ENCODE measurements around the gene TTC3.
A peak's percentile ranks its signal among the peaks of the same experiment; 100 is the strongest.
"Not testable (repeated sequence)": the region's sequence is repeated elsewhere in the genome, so short reads cannot be mapped to it uniquely, and the experiment has no call there.

The TTC3 gene
- total RNA-seq = 209 to 223 reads per million in 2 donors

- DNase-seq = peak; percentile 94 to 97 (median 96)
Measured at GRCh38 chr21:37072988-37073416, at the start of gene TTC3, which contains the start of gene PIGP. TSS of gene TTC3 (plus strand) at chr21:37073254. CDS start at chr21:37087258, 14,004 bp downstream. TSS of gene PIGP (minus strand) at chr21:37073071. CDS start at chr21:37072515, 556 bp downstream.

- no peak for DNase-seq
Measured at GRCh38 chr21:37026499-37026898, 46.6 kb upstream of the TTC3 start.

GRCh38 chr21:37028570-37028969, 44.5 kb upstream of the TTC3 start:
- no peak for DNase-seq

GRCh38 chr21:37030864-37031263, 42.2 kb upstream of the TTC3 start:
- DNase-seq = no peak

GRCh38 chr21:37032293-37032692, 40.8 kb upstream of the TTC3 start:
- DNase-seq = no peak

- no peak for DNase-seq
Measured at GRCh38 chr21:37032877-37033471, 40.1 kb upstream of the TTC3 start.

- not testable (repeated sequence) for DNase-seq
Measured at GRCh38 chr21:37034394-37034793, 38.7 kb upstream of the TTC3 start.

GRCh38 chr21:37036177-37036576, 36.9 kb upstream of the TTC3 start:
- no peak for DNase-seq

GRCh38 chr21:37039411-37040075, 33.5 kb upstream of the TTC3 start:
- DNase-seq = no peak

- no peak for DNase-seq
Measured at GRCh38 chr21:37040212-37040611, 32.8 kb upstream of the TTC3 start.

- no peak for DNase-seq
Measured at GRCh38 chr21:37041706-37042271, 31.3 kb upstream of the TTC3 start.

GRCh38 chr21:37043818-37044217, 29.2 kb upstream of the TTC3 start:
- no peak for DNase-seq

- DNase-seq = no peak
Measured at GRCh38 chr21:37044643-37045042, 28.4 kb upstream of the TTC3 start.

- DNase-seq = peak in 2 of 5 experiments; percentile 12 to 79
Measured at GRCh38 chr21:37045149-37045548, 27.9 kb upstream of the TTC3 start.

GRCh38 chr21:37045556-37045955, 27.5 kb upstream of the TTC3 start:
- DNase-seq = no peak

GRCh38 chr21:37047079-37047478, 26.0 kb upstream of the TTC3 start:
- DNase-seq = no peak

- DNase-seq = not testable (repeated sequence)
Measured at GRCh38 chr21:37049741-37050140, 23.3 kb upstream of the TTC3 start.

- DNase-seq = no peak
Measured at GRCh38 chr21:37055271-37055855, 17.7 kb upstream of the TTC3 start.

GRCh38 chr21:37057614-37058013, 15.4 kb upstream of the TTC3 start:
- DNase-seq = no peak

- DNase-seq = no peak
Measured at GRCh38 chr21:37058261-37058660, 14.8 kb upstream of the TTC3 start.

GRCh38 chr21:37059181-37059580, 13.9 kb upstream of the TTC3 start:
- no peak for DNase-seq

- DNase-seq = peak in 1 of 5 experiments; percentile 6
Measured at GRCh38 chr21:37060296-37060695, 12.8 kb upstream of the TTC3 start.

- no peak for DNase-seq
Measured at GRCh38 chr21:37061926-37062592, 11.0 kb upstream of the TTC3 start.

All from T-helper 2 cell (primary cell).